ENCODE results near the gene TAS2R50.

DNA sequence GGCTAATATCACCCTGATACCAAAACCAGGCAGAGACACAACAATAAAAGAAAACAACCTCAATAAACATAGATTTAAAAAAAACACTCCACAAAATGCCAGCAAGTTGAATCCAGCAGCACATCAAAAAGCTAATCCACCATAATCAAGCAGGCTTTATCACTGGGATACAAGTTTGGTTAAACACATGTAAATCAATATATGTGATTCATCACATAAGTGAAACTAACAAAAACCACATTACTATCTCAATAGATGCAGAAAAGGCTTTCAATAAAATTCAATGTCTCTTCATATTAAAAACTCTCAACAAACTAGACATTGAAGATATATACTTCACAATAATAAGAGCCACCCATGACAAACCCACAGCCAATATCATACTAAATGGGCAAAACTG, 30.6 kb downstream of the TAS2R50 start:
- TF ChIP-seq, protein P1, sequence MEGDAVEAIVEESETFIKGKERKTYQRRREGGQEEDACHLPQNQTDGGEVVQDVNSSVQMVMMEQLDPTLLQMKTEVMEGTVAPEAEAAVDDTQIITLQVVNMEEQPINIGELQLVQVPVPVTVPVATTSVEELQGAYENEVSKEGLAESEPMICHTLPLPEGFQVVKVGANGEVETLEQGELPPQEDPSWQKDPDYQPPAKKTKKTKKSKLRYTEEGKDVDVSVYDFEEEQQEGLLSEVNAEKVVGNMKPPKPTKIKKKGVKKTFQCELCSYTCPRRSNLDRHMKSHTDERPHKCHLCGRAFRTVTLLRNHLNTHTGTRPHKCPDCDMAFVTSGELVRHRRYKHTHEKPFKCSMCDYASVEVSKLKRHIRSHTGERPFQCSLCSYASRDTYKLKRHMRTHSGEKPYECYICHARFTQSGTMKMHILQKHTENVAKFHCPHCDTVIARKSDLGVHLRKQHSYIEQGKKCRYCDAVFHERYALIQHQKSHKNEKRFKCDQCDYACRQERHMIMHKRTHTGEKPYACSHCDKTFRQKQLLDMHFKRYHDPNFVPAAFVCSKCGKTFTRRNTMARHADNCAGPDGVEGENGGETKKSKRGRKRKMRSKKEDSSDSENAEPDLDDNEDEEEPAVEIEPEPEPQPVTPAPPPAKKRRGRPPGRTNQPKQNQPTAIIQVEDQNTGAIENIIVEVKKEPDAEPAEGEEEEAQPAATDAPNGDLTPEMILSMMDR (IDR thresholded peaks at IDR 0.05) = no peak
- TF ChIP-seq POLR2A (IDR thresholded peaks at IDR 0.05) (no peak), POLR2AphosphoS5 (IDR thresholded peaks at IDR 0.05; ENCODE audit: insufficient read depth in 1 of 2, low read depth in 1 of 2) (no peak)
